SK-N-SH (cell line): ENCODE data around the gene GALNTL6. TPM values are rescaled to one million over a fixed set of nuclear protein-coding genes. Genes with fewer than 3 reads are reported as not detected.

Experiments
- CTCF ChIA-PET: fragments of 300-600, 350-600 bp; formaldehyde crosslinking; extraction: SDS; loops from one replicate; lab custom pipeline; 2021; lab: Yijun Ruan, JAX
- POLR2A ChIA-PET: fragments of 350-600 bp; sonication (Branson Sonifier 250); formaldehyde crosslinking; extraction: SDS; loops from one replicate; lab custom pipeline; 2020; ENCODE audit warnings: antibody characterized with exemption, inconsistent platforms; lab: Yijun Ruan, JAX
- DNase-seq: peaks from one replicate; pipeline ENCODE4 v3.0.0; 2012
- H2AFZ ChIP-seq: fragments of 200-600 bp; sonication (generic); 2 replicates; pipeline ENCODE4 v1.8.1; 2016; ENCODE audit warnings: antibody characterized with exemption, mild to moderate bottlenecking, low read depth
- H3F3A ChIP-seq: fragments of 200-600 bp; sonication (generic); replicated peaks from 2 replicates; pipeline ENCODE3; 2016; ENCODE audit warnings: antibody characterized with exemption, mild to moderate bottlenecking; ENCODE audit not compliant: insufficient read depth
- H3K27ac ChIP-seq, 2 experiments: fragments of 200-500 bp in 1 of 2; fragments of 200-600 bp in 1 of 2; sonication (Bioruptor generic) in 1 of 2; sonication (generic), shearing (Covaris generic) in 1 of 2; 2 replicates each; pipeline versions ENCODE4 v1.5.1 to v1.6.1; 2014 to 2016; ENCODE audit warnings: low read depth in 2 of 2, inconsistent platforms in 1 of 2, low read length in 1 of 2, mild to moderate bottlenecking in 1 of 2, mixed read lengths in 1 of 2
- H3K27me3 ChIP-seq: fragments of 200-600 bp; sonication (generic), shearing (Covaris generic); 2 replicates; pipeline ENCODE4 v1.6.1; 2016; ENCODE audit warnings: mixed run types; ENCODE audit not compliant: insufficient read depth
- H3K36me3 ChIP-seq, 2 experiments: fragments of 200-500 bp in 1 of 2; fragments of 200-600 bp in 1 of 2; sonication (Bioruptor generic) in 1 of 2; sonication (generic) in 1 of 2; replicated peaks in 1 of 2; 2 replicates each; pipeline versions ENCODE3 to v1.5.1; 2014 to 2016; ENCODE audit warnings: low read length in 1 of 2, mild to moderate bottlenecking in 1 of 2; ENCODE audit not compliant: insufficient read depth in 2 of 2, control insufficient read depth in 1 of 2
- H3K4me1 ChIP-seq, 2 experiments: fragments of 200-500 bp in 1 of 2; fragments of 200-600 bp in 1 of 2; sonication (Bioruptor generic) in 1 of 2; sonication (generic), shearing (Covaris generic) in 1 of 2; 2 replicates each; pipeline versions ENCODE4 v1.5.1 to v1.6.1; 2014 to 2016; ENCODE audit warnings: low read depth in 1 of 2, low read length in 1 of 2, mixed run types in 1 of 2; ENCODE audit not compliant: insufficient read depth in 2 of 2, control insufficient read depth in 1 of 2
- H3K4me2 ChIP-seq: fragments of 200-600 bp; sonication (generic), shearing (Covaris generic); 2 replicates; pipeline ENCODE4 v1.6.1; 2017; ENCODE audit warnings: mixed run types
- H3K4me3 ChIP-seq, 2 experiments: fragments of 200-500 bp in 1 of 2; fragments of 200-600 bp in 1 of 2; sonication (Bioruptor generic) in 1 of 2; sonication (generic), shearing (Covaris generic) in 1 of 2; 2 replicates each; pipeline versions ENCODE4 v1.5.1 to v1.8.1; 2014 to 2016; ENCODE audit warnings: low read depth in 2 of 2, inconsistent platforms in 1 of 2, low read length in 1 of 2, mild to moderate bottlenecking in 1 of 2, mixed read lengths in 1 of 2, moderate library complexity in 1 of 2
- H3K79me2 ChIP-seq: fragments of 200-600 bp; sonication (generic); 2 replicates; pipeline ENCODE4 v1.8.1; 2017; ENCODE audit warnings: mild to moderate bottlenecking; ENCODE audit not compliant: insufficient read depth
- H3K9ac ChIP-seq: fragments of 200-600 bp; sonication (generic); 2 replicates; pipeline ENCODE4 v1.6.1; 2017; ENCODE audit warnings: mixed run types
- H3K9me2 ChIP-seq: fragments of 200-600 bp; sonication (generic); 2 replicates; pipeline ENCODE4 v1.6.1; 2017; ENCODE audit warnings: mixed run types
- H3K9me3 ChIP-seq: fragments of 200-600 bp; sonication (generic); 2 replicates; pipeline ENCODE4 v1.6.1; 2017; ENCODE audit warnings: mixed run types, mild to moderate bottlenecking, moderate library complexity
- H4K20me1 ChIP-seq: fragments of 200-600 bp; sonication (generic); 2 replicates; pipeline ENCODE4 v1.6.1; 2017; ENCODE audit warnings: mild to moderate bottlenecking, mixed run types; ENCODE audit not compliant: insufficient read depth
- EZH2phosphoT487 ChIP-seq: fragments of 200-600 bp; sonication (generic); IDR thresholded peaks from 2 replicates; pipeline ENCODE4 v1.6.1; 2017; ENCODE audit warnings: low read depth, mixed run types, mild to moderate bottlenecking, antibody characterized with exemption, moderate library complexity, borderline replicate concordance
- FOSL2 ChIP-seq: IDR thresholded peaks from 2 replicates; pipeline ENCODE4 v1.4.0; 2012; ENCODE audit warnings: low read depth, mild to moderate bottlenecking, moderate library complexity, borderline replicate concordance
- GATA2 ChIP-seq: sonication (generic); formaldehyde crosslinking; IDR thresholded peaks from 2 replicates; pipeline ENCODE4 v1.5.0; 2020; ENCODE audit warnings: mild to moderate bottlenecking, missing genetic modification reagents
- JUND ChIP-seq: IDR thresholded peaks from 2 replicates; pipeline ENCODE4 v1.4.0; 2012
- NRF1 ChIP-seq: IDR thresholded peaks from 2 replicates; pipeline ENCODE4 v1.6.1; 2012; ENCODE audit warnings: low read depth, mild to moderate bottlenecking, low read length
- RAD21 ChIP-seq: IDR thresholded peaks from 2 replicates; pipeline ENCODE4 v1.6.1; 2012; ENCODE audit warnings: mild to moderate bottlenecking, low read length
- REST ChIP-seq: IDR thresholded peaks from 2 replicates; pipeline ENCODE4 v1.6.1; 2012; ENCODE audit warnings: mild to moderate bottlenecking, low read depth, low read length, moderate library complexity
- SMC3 ChIP-seq: IDR thresholded peaks from 2 replicates; pipeline ENCODE4 v1.6.1; 2012; ENCODE audit warnings: low read depth, low read length, improper control_type of control experiment
- USF1 ChIP-seq: IDR thresholded peaks from 2 replicates; pipeline ENCODE4 v1.4.0; 2012; ENCODE audit warnings: low read depth, borderline replicate concordance
- USF2 ChIP-seq: fragments of 150-350 bp; IDR thresholded peaks from 2 replicates; pipeline ENCODE4 v1.6.1; 2017; ENCODE audit warnings: antibody characterized with exemption, low read length, low read depth, borderline replicate concordance
- YY1 ChIP-seq: IDR thresholded peaks from 2 replicates; pipeline ENCODE4 v1.4.0; 2012; ENCODE audit warnings: low read depth, mild to moderate bottlenecking
- ZBTB33 ChIP-seq: IDR thresholded peaks from 2 replicates; pipeline ENCODE4 v1.4.0; 2012; ENCODE audit warnings: low read depth, borderline replicate concordance
- WGBS: methylation state at CpG from one replicate; pipeline ENCODE4 v1.1.6; 2017; ENCODE audit warnings: low lambda C conversion rate; 5-methylcytosine and 5-hydroxymethylcytosine counted together
- polyA plus RNA-seq, 3 experiments: library from polyadenylated mRNA; depleted of rRNA; stranded (reverse); fragments of >200 nt; gene quantifications; 2 replicates each; pipeline ENCODE4 v1.2.3, GENCODE V29; 2012

Gene GALNTL6
- polyA plus RNA-seq, 1 of the 3 experiments (the other 2 are of a cell fraction), result 0.07 TPM

GRCh38 chr4:171932238-171932637 lies 119.0 kb downstream of the GALNTL6 start (continued):
- no peak for TF ChIP-seq ZBTB33

- 60% methylated on average over 6 of the region's 6 CpGs for WGBS
Observed at GRCh38 chr4:171940656-171941055, 127.5 kb downstream of the GALNTL6 start.

More at GRCh38 chr4:171940656-171941055, 127.5 kb downstream of the GALNTL6 start:
- H3K27ac ChIP-seq, result no peak overlapping the region
- no peaks in the 10 kb centered on the region for H3K4me1 ChIP-seq
- H3K36me3 ChIP-seq, result no peaks in the 10 kb centered on the region
- no peaks in the 10 kb centered on the region for H3K9me2 ChIP-seq
- no peaks in the 10 kb centered on the region for H3K27me3 ChIP-seq
- no peaks in the 10 kb centered on the region for H3K9me3 ChIP-seq
- DNase-seq, result no peak
- no peak overlapping the region for H3K9ac ChIP-seq
- H3K4me2 ChIP-seq, result no peak overlapping the region
- H3K79me2 ChIP-seq, result no peaks in the 10 kb centered on the region
- ChIA-PET CTCF (interaction anchor here (1.0 kb wide), 1 partner anchor 14 kb away, joined by 3 read pairs; no protein-coding TSS in a partner anchor), POLR2A (no interaction called here)
- H4K20me1 ChIP-seq, result no peaks in the 10 kb centered on the region
- H2AFZ ChIP-seq, result no peak overlapping the region
- H3F3A ChIP-seq, result no peaks in the 10 kb centered on the region
- TF ChIP-seq NRF1 (no peak), JUND (no peak), SMC3 (no peak), USF2 (no peak), GATA2 (CRISPR knock-in tag) (no peak), FOSL2 (no peak), USF1 (no peak), REST (no peak), YY1 (no peak), RAD21 (no peak), EZH2phosphoT487 (no peak)
- no peak overlapping the region for H3K4me3 ChIP-seq
